DMS114 treated with DMSO at 0.1 percent for 48 hours (cell line): ENCODE measurements around the gene FUBP3.
"Not testable (repeated sequence)": the region's sequence is repeated elsewhere in the genome, so short reads cannot be mapped to it uniquely, and the experiment has no call there.

Experiments used
- DNase-seq: peaks from one replicate; lab custom pipeline; 2025; ENCODE audit not compliant: unreplicated experiment; lab: John Stamatoyannopoulos, UW

FUBP3 gene

DNA sequence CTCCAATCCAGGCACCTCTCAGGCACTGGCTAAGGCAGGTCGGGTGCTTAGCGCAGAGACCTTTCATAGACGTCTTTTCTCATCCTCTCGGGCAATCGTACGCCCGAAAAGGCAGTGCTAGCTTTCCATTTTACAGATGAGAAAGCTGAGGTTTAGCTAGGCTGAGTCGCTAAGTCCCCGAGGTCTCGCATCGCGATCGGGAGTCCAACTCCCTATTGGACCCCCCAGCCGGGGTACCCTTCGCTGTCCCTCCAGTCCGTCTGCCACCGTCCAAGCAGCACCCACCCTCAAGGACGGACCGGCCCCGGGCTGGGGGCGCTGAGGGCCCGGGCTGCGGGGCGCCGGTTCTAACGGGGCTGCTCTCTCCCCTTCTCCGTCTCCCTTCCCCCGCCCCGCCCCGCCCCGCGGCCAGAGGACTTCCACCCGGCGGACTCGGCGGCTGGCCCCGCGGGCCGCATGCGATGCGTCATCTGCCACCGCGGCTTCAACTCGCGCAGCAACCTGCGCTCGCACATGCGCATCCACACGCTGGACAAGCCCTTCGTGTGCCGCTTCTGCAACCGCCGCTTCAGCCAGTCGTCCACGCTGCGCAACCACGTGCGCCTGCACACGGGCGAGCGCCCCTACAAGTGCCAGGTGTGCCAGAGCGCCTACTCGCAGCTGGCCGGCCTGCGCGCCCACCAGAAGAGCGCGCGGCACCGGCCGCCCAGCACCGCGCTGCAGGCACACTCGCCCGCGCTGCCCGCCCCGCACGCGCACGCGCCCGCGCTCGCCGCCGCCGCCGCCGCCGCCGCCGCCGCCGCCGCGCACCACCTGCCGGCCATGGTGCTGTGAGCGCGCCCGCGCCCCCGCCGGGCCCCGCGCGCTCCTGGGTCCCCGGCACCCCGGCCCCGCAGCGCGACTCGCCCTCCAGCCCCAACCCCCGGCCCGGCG lies 101.7 kb downstream of the FUBP3 start:
- peak; percentile 50 for DNase-seq

DNA sequence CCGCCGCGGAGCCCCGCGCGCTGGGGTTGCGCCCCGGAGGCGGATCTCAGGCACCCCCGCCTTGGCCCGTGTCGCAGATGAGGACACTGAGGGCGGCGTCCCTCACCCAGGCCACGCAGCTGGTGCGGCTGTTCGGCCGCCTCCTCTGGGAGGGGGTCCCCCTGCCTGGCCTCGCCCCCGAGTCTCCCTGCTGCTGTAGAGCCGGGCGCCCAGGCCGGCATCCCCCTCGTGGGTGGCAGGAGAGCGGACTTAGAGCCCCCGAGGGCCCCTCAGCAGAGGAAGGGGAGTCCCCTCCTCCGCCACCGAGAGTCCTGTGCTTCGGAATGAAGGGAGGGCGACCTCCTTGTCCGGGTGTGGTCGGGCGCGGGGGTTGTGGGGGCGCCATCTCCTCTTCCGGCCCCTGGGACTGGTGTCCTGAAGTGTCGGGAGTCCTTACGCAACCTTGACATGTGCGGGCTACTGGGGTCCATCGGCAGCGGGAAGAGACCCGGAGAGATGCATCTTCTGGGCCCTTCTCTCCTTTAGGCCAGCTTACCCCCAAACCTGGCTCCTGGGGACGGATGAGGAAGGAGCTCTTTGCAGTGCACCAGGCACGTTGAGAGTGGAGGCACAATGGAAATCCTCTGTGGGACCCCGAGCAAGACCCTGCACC lies 102.5 kb downstream of the FUBP3 start:
- no peak for DNase-seq

DNA sequence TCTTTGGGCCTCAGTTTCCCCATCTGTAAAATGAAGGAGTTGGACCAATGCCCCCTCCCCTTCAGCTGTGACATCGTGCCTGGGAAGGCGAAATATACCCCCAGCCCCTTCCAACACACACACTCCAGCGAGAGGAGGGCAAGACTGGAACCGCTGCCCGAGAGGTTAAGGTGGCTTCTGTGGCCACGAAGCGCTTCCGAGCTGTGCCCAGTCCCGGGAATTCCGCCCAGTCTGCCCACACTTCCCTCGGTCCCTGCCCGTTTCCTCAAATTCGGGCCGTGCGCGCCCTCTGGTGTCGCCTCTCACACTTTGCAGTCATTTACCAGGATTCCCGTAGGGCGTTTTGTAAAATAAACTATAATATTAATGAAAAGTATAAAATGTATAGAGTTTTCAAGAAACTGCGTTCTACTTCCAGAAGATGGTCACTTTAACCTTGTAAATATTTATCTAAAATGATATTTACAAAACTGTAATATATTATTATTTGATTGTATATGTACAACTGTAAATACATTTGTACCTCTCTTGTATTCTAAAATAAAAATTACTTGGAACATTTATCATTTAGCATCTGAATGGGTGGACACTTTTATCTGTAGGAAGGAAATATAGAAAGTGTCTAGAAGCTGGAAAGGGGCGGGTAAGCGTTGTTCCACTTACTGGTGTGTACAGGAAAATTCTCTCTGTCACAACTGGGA lies 103.2 kb downstream of the FUBP3 start:
- DNase-seq: peak; percentile 60

DNA sequence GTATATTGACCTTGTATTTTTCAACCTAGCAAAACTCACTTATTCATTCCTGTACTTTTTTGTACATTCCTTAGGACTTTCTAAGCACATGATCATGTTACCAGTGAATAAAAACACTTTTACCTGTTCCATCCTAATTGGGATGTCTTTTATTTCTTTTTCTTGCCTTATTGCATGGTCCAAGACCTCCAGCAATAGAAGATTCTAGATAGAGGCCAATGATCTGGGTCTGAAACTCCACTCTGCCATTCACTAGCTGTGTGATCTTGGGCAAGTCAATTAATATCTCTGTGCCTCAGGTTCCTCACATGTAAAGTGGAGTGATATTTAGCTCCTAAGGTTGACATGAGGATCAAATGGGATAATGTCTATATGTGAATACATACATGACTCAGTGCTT lies 105.7 kb downstream of the FUBP3 start:
- DNase-seq: no peak

DNA sequence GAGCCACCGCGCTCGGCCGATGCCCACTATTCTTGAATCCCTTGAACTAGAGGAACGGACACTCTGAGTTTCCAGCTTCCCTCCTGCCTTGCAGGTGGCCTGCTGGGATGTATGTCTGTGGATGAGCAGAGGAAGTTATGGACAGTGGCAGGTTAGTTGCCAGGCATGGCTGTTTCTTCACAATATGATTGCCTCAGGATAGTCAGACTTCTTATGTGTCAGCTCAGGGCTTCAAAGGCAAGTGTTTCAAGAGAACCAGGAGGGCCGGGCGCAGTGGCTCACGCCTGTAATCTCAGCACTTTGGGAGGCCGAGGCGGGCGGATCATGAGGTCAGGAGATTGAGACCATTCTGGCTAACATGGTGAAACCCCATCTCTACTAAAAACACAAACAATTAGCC lies 106.6 kb downstream of the FUBP3 start:
- DNase-seq: not testable (repeated sequence)

DNA sequence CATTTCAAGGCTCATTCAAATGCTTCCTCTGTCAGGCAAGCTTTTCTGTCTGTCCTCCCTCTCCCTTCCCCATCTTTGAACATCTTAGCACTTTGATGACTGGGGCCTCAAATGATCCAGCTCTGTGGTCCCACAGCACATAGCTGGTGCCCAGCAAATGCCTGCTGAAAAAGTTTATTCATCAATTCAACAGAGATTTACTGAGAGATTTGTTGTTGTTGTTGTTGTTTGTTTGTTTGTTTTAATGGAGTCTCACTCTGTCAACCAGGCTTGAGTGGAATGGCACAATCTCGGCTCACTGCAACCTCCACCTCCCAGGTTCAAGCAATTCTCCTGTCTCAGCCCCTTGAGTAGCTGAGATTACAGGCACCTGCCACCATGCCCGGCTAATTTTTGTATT lies 108.2 kb downstream of the FUBP3 start:
- no peak for DNase-seq
